ENCODE results near the gene TBX1. TPM values are rescaled to one million over a fixed set of nuclear protein-coding genes. Genes with fewer than 3 reads are reported as not detected.

The TBX1 gene
- polyA plus RNA-seq, 1 donor (not counting 4 experiments of a cell fraction or from before 2014, with no cell fraction given): 0.10 TPM

- no peaks in the 10 kb centered on the region for H4K20me1 ChIP-seq (ENCODE audit: control insufficient read depth, extremely low read depth, insufficient read depth, low read length)
- no peaks in the 10 kb centered on the region for H3K79me2 ChIP-seq (ENCODE audit: control insufficient read depth, insufficient read depth, low read length)
- no peak for TF ChIP-seq CTCF (optimal IDR thresholded peaks at IDR 0.05 in 1 of 3, IDR thresholded peaks at IDR 0.05 in 1 of 3, conservative IDR thresholded peaks at IDR 0.05 in 1 of 3; ENCODE audit: extremely low read depth in 1 of 3, insufficient read depth in 2 of 3, low read length in 3 of 3)
- TF ChIP-seq EZH2 (IDR thresholded peaks at IDR 0.05; ENCODE audit: low read length): no peak
- no peak overlapping the region for H3K27ac ChIP-seq (ENCODE audit: control insufficient read depth, insufficient read depth, low read length)
- FAIRE-seq (no peak), DNase-seq (ENCODE audit: low read depth, low spot score) (no peak)
- H3K9ac ChIP-seq (ENCODE audit: control insufficient read depth, extremely low read depth, insufficient read depth, low read length): no peak overlapping the region
- H3K36me3 ChIP-seq (ENCODE audit: control insufficient read depth in 2 of 2, extremely low read depth in 1 of 2, insufficient read depth in 2 of 2, low read length in 2 of 2): no peaks in the 10 kb centered on the region
- dilution Hi-C loops (cut with MboI; ENCODE audit: extremely low pct_ligation_motif_present, low sequenced_read_pairs): no loop called here
- peaks cover 30% of the 10 kb centered on the region for H3K27me3 ChIP-seq (ENCODE audit: control insufficient read depth, extremely low read depth, insufficient read depth, low read length)
- H3K9me1 ChIP-seq (ENCODE audit: control insufficient read depth, extremely low read depth, insufficient read depth, low read length): no peaks in the 10 kb centered on the region
- H3K4me3 ChIP-seq (ENCODE audit: control insufficient read depth in 2 of 3, extremely low read depth in 1 of 3, insufficient read depth in 2 of 3, low read depth in 1 of 3, low read length in 3 of 3): no peak overlapping the region
- H2AFZ ChIP-seq (ENCODE audit: control insufficient read depth, low read length): no peak overlapping the region
- H3K4me1 ChIP-seq (ENCODE audit: control insufficient read depth, extremely low read depth, insufficient read depth, low read length): no peaks in the 10 kb centered on the region
- no peak overlapping the region for H3K4me2 ChIP-seq (ENCODE audit: control insufficient read depth, extremely low read depth, insufficient read depth, low read depth, low read length)
- H3K9me3 ChIP-seq (ENCODE audit: control insufficient read depth, low read depth, low read length): no peaks in the 10 kb centered on the region
These were observed 33.0 kb upstream of the TBX1 start for GRCh38 chr22:19727310-19728150.

- no peak for DNase-seq (ENCODE audit: low read depth, low spot score)
- H3K27me3 ChIP-seq (ENCODE audit: control insufficient read depth, extremely low read depth, insufficient read depth, low read length): peaks cover 23% of the 10 kb centered on the region
- H2AFZ ChIP-seq (ENCODE audit: control insufficient read depth, low read length): no peak overlapping the region
- H3K79me2 ChIP-seq (ENCODE audit: control insufficient read depth, insufficient read depth, low read length): no peaks in the 10 kb centered on the region
- TF ChIP-seq CTCF (optimal IDR thresholded peaks at IDR 0.05 in 1 of 3, IDR thresholded peaks at IDR 0.05 in 1 of 3, conservative IDR thresholded peaks at IDR 0.05 in 1 of 3; ENCODE audit: extremely low read depth in 1 of 3, insufficient read depth in 2 of 3, low read length in 3 of 3) (no peak), EZH2 (IDR thresholded peaks at IDR 0.05; ENCODE audit: low read length) (no peak)
- H3K9ac ChIP-seq (ENCODE audit: control insufficient read depth, extremely low read depth, insufficient read depth, low read length): no peak overlapping the region
- H3K4me2 ChIP-seq (ENCODE audit: control insufficient read depth, extremely low read depth, insufficient read depth, low read depth, low read length): no peak overlapping the region
- no peaks in the 10 kb centered on the region for H4K20me1 ChIP-seq (ENCODE audit: control insufficient read depth, extremely low read depth, insufficient read depth, low read length)
- H3K9me1 ChIP-seq (ENCODE audit: control insufficient read depth, extremely low read depth, insufficient read depth, low read length): no peaks in the 10 kb centered on the region
- no peaks in the 10 kb centered on the region for H3K36me3 ChIP-seq (ENCODE audit: control insufficient read depth in 2 of 2, extremely low read depth in 1 of 2, insufficient read depth in 2 of 2, low read length in 2 of 2)
- no peaks in the 10 kb centered on the region for H3K9me3 ChIP-seq (ENCODE audit: control insufficient read depth, low read depth, low read length)
- dilution Hi-C loops (cut with MboI; ENCODE audit: extremely low pct_ligation_motif_present, low sequenced_read_pairs): no loop called here
- H3K27ac ChIP-seq (ENCODE audit: control insufficient read depth, insufficient read depth, low read length): no peak overlapping the region
- no peak for FAIRE-seq
- H3K4me1 ChIP-seq (ENCODE audit: control insufficient read depth, extremely low read depth, insufficient read depth, low read length): no peaks in the 10 kb centered on the region
- H3K4me3 ChIP-seq (ENCODE audit: control insufficient read depth in 2 of 3, extremely low read depth in 1 of 3, insufficient read depth in 2 of 3, low read depth in 1 of 3, low read length in 3 of 3): no peak overlapping the region
These were observed 32.3 kb upstream of the TBX1 start for GRCh38 chr22:19728271-19728670.

Data from keratinocyte (primary cell).